ENCODE data around the gene GSE1.

DNA sequence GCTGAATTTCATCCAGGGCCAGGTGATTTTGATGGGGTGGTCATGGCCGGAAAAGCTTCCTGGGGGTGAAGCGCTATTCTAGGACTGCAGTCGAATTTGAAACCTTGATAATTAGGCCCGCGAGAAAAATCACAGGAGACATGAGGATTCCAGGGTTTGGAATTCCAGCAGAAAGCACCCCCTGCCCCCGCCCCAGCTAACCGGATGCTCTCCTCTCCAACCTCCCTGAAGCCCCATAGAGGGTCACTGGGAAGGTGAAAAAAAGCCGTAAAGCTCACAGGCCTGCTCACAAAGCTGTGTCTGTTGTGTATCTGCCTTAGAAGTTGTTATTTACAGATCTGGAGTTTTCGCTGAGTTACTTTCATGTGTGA lies 76.8 kb downstream of the GSE1 start:
- TF ChIP-seq, protein P1, sequence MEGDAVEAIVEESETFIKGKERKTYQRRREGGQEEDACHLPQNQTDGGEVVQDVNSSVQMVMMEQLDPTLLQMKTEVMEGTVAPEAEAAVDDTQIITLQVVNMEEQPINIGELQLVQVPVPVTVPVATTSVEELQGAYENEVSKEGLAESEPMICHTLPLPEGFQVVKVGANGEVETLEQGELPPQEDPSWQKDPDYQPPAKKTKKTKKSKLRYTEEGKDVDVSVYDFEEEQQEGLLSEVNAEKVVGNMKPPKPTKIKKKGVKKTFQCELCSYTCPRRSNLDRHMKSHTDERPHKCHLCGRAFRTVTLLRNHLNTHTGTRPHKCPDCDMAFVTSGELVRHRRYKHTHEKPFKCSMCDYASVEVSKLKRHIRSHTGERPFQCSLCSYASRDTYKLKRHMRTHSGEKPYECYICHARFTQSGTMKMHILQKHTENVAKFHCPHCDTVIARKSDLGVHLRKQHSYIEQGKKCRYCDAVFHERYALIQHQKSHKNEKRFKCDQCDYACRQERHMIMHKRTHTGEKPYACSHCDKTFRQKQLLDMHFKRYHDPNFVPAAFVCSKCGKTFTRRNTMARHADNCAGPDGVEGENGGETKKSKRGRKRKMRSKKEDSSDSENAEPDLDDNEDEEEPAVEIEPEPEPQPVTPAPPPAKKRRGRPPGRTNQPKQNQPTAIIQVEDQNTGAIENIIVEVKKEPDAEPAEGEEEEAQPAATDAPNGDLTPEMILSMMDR (tag by site-specific recombination; IDR thresholded peaks at IDR 0.05) = no peak
- TF ChIP-seq ZNF600 (tag by site-specific recombination; IDR thresholded peaks at IDR 0.05) (no peak), ZNF132 (tag by site-specific recombination; IDR thresholded peaks at IDR 0.05; ENCODE audit: borderline replicate concordance) (no peak), GFI1B (tag by site-specific recombination; IDR thresholded peaks at IDR 0.05) (no peak), ZNF146 (tag by site-specific recombination; IDR thresholded peaks at IDR 0.05) (no peak), ZNF2 (tag by site-specific recombination; IDR thresholded peaks at IDR 0.05) (no peak), ZNF560 (tag by site-specific recombination; IDR thresholded peaks at IDR 0.05; ENCODE audit: borderline replicate concordance) (no peak), ZNF114 (tag by site-specific recombination; IDR thresholded peaks at IDR 0.05) (no peak), ZNF140 (tag by site-specific recombination; IDR thresholded peaks at IDR 0.05) (no peak), HOXD13 (CRISPR knock-in tag; IDR thresholded peaks at IDR 0.05; ENCODE audit: borderline replicate concordance) (no peak), ZNF335 (tag by site-specific recombination; conservative IDR thresholded peaks at IDR 0.05) (no peak), SETDB1 (IDR thresholded peaks at IDR 0.05; ENCODE audit: insufficient read length, low read length) (no peak), GLIS1 (tag by site-specific recombination; IDR thresholded peaks at IDR 0.05) (no peak)
- TF ChIP-seq, protein P2, sequence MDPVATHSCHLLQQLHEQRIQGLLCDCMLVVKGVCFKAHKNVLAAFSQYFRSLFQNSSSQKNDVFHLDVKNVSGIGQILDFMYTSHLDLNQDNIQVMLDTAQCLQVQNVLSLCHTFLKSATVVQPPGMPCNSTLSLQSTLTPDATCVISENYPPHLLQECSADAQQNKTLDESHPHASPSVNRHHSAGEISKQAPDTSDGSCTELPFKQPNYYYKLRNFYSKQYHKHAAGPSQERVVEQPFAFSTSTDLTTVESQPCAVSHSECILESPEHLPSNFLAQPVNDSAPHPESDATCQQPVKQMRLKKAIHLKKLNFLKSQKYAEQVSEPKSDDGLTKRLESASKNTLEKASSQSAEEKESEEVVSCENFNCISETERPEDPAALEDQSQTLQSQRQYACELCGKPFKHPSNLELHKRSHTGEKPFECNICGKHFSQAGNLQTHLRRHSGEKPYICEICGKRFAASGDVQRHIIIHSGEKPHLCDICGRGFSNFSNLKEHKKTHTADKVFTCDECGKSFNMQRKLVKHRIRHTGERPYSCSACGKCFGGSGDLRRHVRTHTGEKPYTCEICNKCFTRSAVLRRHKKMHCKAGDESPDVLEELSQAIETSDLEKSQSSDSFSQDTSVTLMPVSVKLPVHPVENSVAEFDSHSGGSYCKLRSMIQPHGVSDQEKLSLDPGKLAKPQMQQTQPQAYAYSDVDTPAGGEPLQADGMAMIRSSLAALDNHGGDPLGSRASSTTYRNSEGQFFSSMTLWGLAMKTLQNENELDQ (tag by site-specific recombination; IDR thresholded peaks at IDR 0.05; ENCODE audit: low read depth) = no peak
